ENCODE measurements around the gene VPS50.

GRCh38 chr7:93198472-93198871, 33.7 kb upstream of the VPS50 start:
- TF ChIP-seq CTCF (IDR thresholded peaks at IDR 0.05): no peak
- no peak for TF ChIP-seq POLR2A (IDR thresholded peaks at IDR 0.05)

All from breast epithelium (tissue), 3 donors.